ENCODE data around the gene TLR6.

DNA sequence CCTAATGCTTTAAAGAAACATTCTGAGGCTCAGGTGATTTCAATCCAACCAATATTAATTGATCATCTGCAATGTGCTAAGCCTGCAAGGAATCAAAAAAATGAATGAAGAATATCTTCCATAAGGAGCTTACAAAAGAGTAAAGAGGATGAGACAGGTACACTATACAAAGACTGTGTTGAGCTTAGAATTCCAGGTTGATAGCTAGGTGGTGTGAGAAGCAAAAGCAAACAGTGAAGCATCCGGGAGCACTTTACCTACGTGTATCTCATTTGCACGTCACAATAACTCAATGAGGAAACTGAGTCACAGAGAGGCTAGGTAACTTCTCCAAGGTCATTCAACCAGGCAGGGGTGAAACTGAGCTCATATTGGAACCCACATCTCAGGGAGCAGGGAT is 48.1 kb upstream of the TLR6 start:
- TF ChIP-seq POLR2A (IDR thresholded peaks at IDR 0.05) = no peak
- TF ChIP-seq, protein P1, sequence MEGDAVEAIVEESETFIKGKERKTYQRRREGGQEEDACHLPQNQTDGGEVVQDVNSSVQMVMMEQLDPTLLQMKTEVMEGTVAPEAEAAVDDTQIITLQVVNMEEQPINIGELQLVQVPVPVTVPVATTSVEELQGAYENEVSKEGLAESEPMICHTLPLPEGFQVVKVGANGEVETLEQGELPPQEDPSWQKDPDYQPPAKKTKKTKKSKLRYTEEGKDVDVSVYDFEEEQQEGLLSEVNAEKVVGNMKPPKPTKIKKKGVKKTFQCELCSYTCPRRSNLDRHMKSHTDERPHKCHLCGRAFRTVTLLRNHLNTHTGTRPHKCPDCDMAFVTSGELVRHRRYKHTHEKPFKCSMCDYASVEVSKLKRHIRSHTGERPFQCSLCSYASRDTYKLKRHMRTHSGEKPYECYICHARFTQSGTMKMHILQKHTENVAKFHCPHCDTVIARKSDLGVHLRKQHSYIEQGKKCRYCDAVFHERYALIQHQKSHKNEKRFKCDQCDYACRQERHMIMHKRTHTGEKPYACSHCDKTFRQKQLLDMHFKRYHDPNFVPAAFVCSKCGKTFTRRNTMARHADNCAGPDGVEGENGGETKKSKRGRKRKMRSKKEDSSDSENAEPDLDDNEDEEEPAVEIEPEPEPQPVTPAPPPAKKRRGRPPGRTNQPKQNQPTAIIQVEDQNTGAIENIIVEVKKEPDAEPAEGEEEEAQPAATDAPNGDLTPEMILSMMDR (IDR thresholded peaks at IDR 0.05) = no peak

Measured in heart left ventricle (tissue), 13 donors.